AG09309 (cell line): ENCODE data around the gene CCDC15.

ENCODE experiments used
- DNase-seq: peaks from one replicate; pipeline ENCODE4 v3.0.0-alpha.2; 2010; ENCODE audit warnings: low read depth
- H3K4me3 ChIP-seq: 2 replicates; pipeline ENCODE4 v1.5.1; 2011; ENCODE audit warnings: mild to moderate bottlenecking, low read depth, low read length, moderate library complexity; ENCODE audit not compliant: control insufficient read depth
- CTCF ChIP-seq: IDR thresholded peaks from 2 replicates; pipeline ENCODE4 v1.5.1; 2011; ENCODE audit warnings: mild to moderate bottlenecking, low read depth, low read length, inconsistent platforms; ENCODE audit not compliant: insufficient read depth, control insufficient read depth; ENCODE audit errors: missing control alignments

Gene CCDC15, protein sequence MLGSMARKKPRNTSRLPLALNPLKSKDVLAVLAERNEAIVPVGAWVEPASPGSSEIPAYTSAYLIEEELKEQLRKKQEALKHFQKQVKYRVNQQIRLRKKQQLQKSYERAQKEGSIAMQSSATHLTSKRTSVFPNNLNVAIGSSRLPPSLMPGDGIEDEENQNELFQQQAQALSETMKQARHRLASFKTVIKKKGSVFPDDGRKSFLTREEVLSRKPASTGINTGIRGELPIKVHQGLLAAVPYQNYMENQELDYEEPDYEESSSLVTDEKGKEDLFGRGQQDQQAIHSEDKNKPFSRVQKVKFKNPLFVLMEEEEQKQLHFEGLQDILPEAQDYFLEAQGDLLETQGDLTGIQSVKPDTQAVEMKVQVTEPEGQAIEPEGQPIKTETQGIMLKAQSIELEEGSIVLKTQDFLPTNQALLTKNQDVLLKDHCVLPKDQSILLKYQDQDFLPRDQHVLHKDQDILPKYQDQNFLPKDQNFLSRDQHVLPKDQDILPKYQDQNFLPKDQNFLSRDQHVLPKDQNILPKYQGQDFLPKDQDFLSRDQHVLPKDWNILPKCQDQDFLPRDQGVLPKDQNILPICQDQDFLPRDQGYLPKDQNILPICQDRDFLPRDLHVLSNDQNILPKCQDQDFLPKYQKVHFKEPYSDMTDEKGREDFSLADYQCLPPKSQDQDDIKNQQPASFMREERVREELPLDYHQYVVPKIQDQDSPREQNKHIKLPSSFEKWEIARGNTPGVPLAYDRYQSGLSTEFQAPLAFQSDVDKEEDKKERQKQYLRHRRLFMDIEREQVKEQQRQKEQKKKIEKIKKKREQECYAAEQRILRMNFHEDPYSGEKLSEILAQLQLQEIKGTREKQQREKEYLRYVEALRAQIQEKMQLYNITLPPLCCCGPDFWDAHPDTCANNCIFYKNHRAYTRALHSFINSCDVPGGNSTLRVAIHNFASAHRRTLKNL

GRCh38 chr11:124953753-124954589 lies at the start of gene CCDC15:
Gene CCDC15 (plus strand): TSS chr11:124954202. CDS start chr11:124954733, 531 bp downstream.
- no peak for TF ChIP-seq CTCF
- H3K4me3 ChIP-seq = peak within 1 kb of the TSS; percentile 80
- peak; percentile 80 for DNase-seq

DNA sequence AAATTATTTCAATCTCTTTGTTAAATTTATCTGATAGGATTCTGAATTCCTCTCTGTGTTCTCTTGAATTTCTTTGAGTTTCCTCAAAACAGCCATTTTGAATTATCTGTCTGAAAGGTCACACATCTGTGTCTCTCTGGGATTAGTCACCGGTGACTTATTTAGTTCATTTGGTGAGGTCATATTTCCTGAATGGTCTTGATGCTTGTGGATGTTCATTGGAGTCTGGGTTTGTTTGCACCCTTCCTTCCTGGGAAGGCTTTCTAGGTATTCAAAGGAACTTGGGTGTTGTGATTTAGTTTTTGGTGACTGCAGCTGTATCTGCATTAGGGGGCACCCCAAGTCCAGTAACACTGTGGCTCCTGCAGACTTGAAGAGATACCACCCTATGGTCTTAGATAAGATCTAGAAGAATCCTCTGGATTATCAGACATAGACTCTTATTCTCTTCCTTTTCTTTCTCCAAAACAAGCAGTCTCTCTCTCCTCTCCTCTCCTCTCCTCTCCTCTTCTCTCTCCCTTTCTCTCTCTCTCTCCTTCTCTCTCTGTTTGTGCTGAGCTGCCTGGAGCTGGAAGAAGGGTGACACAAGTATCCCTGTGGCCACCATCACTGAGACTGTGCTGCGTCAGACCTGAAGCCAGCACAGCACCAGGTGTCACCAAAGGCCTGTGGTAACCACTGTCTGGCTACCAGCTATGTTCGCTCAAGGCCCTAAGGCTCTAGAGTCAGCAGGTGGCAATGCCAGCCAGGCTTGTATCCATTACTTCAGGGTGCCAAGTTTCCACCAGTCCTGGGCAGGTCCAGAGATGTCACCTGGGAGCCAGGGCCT lies 38.2 kb upstream of the CCDC15 start:
- DNase-seq = no peak

GRCh38 chr11:124916370-124916710 lies 37.7 kb upstream of the CCDC15 start:
- H3K4me3 ChIP-seq = no peak overlapping the region
- DNase-seq = no peak
- TF ChIP-seq CTCF = no peak

More for the DNA sequence above, 38.2 kb upstream of the CCDC15 start:
- no peak overlapping the region for H3K4me3 ChIP-seq
- TF ChIP-seq CTCF = no peak

DNA sequence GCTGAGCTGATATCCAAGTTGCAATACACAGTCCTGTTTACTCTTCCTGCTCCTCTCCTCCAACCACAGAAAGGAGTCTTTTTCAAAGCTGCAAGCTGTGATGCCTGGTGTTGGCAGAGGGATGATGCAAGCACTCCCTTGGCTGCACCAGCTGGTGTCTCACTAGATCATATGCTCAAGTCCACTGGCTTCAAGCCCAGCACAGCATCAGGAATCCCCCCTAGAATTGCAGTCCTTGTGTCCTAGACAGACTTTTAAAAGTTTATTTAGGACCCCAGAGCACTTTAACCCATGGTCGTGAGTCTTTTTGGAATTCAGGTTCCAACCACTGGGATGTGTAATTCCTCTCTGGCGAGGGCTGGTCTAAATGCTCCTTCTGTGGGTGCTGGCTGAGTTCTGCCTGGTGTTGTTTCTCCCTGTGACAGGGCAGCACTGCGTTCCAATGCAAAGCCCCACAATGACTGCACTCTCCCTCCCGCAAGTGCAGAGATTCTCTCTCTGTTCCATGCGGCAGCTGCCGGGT lies 36.8 kb upstream of the CCDC15 start:
- H3K4me3 ChIP-seq = no peak overlapping the region
- no peak for DNase-seq
- TF ChIP-seq CTCF = no peak

DNA sequence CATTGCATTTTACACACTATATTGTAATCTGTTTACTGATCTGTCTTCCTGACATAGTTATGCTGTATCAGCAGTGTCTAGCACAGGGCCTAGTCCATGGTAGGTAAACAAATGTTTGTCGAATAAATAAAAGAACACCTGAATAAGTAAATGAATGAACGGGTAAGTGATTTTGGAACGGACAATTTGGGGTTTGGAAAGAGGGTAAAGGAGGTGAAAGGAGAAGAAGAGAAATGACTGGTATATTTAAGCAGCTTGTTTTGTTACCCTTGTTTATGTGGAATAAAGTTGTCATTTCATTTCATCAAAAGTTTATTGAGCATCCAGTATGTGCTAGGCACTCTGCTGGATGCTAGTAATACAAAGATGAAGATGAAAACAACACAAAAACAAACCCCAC lies 35.1 kb upstream of the CCDC15 start, which contains the start of gene HEPN1:
Gene HEPN1 (plus strand): TSS at position 301 of the 400 bp plus-strand sequence.
- TF ChIP-seq CTCF = no peak
- no peak for DNase-seq
- no peak within 1 kb of the TSS for H3K4me3 ChIP-seq
